Stimulated activated CD4-positive, alpha-beta T cell treated with anti-CD3 and anti-CD28 coated beads, Interleukin-12 subunit alpha, Interleukin-12 subunit beta, amount 100 ng/mL, for 48 hours (primary cell): ENCODE data around the gene CNTN6.

Experiments used
- DNase-seq, 3 donors: peaks; one replicate each; pipeline ENCODE4 v3.0.0-alpha.2; 2020; ENCODE audit warnings: low read depth in 2 of 3, low spot score in 1 of 3

Gene CNTN6

GRCh38 chr3:1092771-1093170 lies at the start of gene CNTN6:
Gene CNTN6 (plus strand): TSS chr3:1093024. CDS start chr3:1148009, 54,985 bp downstream.
- DNase-seq = no peak

GRCh38 chr3:1048558-1048957 lies 44.3 kb upstream of the CNTN6 start:
- no peak for DNase-seq

GRCh38 chr3:1055870-1056269 lies 37.0 kb upstream of the CNTN6 start:
- no peak for DNase-seq

GRCh38 chr3:1056744-1057143 lies 36.1 kb upstream of the CNTN6 start:
- DNase-seq = no peak

GRCh38 chr3:1057436-1057835 lies 35.4 kb upstream of the CNTN6 start:
- DNase-seq = no peak

- DNase-seq = no peak
Measured at GRCh38 chr3:1068985-1069384, 23.8 kb upstream of the CNTN6 start.

- no peak for DNase-seq
Measured at GRCh38 chr3:1072041-1072440, 20.8 kb upstream of the CNTN6 start.

GRCh38 chr3:1079662-1080061 lies 13.2 kb upstream of the CNTN6 start:
- DNase-seq = no peak

- no peak for DNase-seq
Measured at GRCh38 chr3:1082108-1082507, 10.7 kb upstream of the CNTN6 start.

GRCh38 chr3:1087066-1087560 lies 5.7 kb upstream of the CNTN6 start:
- no peak for DNase-seq

- no peak for DNase-seq
Measured at GRCh38 chr3:1088503-1088902, 4.3 kb upstream of the CNTN6 start.

- no peak for DNase-seq
Measured at GRCh38 chr3:1091286-1091685, 1.5 kb upstream of the CNTN6 start.

- no peak for DNase-seq
Measured at GRCh38 chr3:1092061-1092460, 763 bp upstream of the CNTN6 start.

- no peak for DNase-seq
Measured at GRCh38 chr3:1093217-1093616, 393 bp downstream of the CNTN6 start.

- no peak for DNase-seq
Measured at GRCh38 chr3:1103525-1103924, 10.7 kb downstream of the CNTN6 start.

- no peak for DNase-seq
Measured at GRCh38 chr3:1117843-1118473, 25.1 kb downstream of the CNTN6 start.

GRCh38 chr3:1131166-1131565 lies 38.3 kb downstream of the CNTN6 start:
- DNase-seq = no peak

GRCh38 chr3:1135194-1135593 lies 42.4 kb downstream of the CNTN6 start:
- DNase-seq = no peak

- no peak for DNase-seq
Measured at GRCh38 chr3:1138036-1138435, 45.2 kb downstream of the CNTN6 start.

- no peak for DNase-seq
Measured at GRCh38 chr3:1139071-1139470, 46.2 kb downstream of the CNTN6 start.

- no peak for DNase-seq
Measured at GRCh38 chr3:1147326-1147725, 54.5 kb downstream of the CNTN6 start.

GRCh38 chr3:1147819-1148218 lies 55.0 kb downstream of the CNTN6 start:
- no peak for DNase-seq

- no peak for DNase-seq
Measured at GRCh38 chr3:1164101-1164500, 71.3 kb downstream of the CNTN6 start.
